ENCODE results near the gene HIGD2B.
"Not testable (repeated sequence)": the region's sequence is repeated elsewhere in the genome, so short reads cannot be mapped to it uniquely, and the experiment has no call there.

The HIGD2B gene

DNA sequence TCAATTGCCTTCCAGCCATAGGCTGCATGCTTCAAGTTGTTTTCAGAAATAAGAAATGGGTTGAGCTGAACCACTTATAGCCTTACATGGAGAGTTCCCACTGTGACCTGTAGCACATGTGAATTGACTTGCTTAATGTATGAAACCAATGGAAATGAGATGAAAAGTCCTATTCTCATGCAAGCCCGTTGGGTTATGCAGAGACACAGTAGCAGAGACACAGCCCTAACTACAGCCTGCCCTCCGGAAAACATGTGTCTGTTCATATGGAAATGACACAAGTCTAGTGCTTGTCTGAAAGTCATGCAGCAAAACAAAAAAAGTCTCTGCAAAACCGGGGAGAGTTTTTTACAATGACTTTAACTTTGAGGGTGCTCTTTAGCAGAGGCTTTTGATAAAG is 14.5 kb downstream of the HIGD2B start:
- DNase-seq, result no peak

DNA sequence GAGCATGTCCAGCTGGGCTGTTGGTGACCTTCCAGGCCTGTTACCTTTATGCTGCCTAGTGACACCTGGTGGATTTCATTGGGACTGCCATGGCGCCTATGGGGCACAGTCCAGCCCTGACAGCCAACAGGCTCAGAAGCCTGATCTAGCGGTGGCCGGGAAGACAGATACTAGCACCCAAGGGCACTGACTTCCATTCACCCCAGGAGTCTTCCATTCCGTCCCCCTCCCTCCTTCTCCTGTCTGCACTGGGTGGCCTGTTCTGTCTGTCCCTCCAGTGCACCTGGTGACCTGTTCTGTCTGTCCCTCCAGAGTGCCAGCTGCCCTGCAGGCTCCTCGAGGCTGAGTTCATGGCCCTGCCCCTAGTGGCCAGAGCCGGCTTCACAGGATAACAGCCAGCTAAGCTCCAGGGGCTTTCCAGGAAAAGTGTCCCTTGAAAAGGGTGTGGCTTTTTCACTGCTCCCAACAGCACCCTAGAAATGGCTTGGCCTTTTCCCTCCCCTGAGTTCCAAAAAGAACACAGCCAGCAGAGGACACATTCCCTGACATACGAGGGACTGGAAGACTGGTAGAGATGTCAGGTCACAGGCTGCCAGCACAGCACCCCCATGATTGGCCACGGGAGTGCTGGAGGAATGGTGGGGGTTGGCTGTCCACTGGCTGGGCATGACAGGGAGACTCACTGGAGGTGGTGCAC is 15.2 kb downstream of the HIGD2B start:
- DNase-seq, result peak; percentile 28 to 63 (median 56)

DNA sequence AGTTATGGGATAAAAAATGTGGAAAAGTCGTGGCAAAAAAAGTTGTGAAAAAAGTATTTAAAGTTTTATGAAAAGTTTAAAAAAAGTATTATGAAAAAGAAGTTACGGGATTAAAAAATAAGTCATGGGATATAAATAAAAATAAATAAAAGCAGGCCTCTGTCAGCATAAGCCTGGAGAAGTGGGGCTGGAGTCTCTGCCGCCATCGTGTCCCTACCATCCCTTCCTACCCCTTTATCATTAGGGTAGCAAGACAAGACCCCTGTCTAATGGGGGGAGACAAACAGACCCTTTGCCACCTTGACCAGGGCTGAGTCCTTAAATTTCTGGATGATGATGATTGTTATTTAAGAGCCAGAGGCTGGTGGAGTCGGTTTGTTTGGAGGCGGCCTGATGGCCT is 16.2 kb downstream of the HIGD2B start:
- not testable (repeated sequence) for DNase-seq

DNA sequence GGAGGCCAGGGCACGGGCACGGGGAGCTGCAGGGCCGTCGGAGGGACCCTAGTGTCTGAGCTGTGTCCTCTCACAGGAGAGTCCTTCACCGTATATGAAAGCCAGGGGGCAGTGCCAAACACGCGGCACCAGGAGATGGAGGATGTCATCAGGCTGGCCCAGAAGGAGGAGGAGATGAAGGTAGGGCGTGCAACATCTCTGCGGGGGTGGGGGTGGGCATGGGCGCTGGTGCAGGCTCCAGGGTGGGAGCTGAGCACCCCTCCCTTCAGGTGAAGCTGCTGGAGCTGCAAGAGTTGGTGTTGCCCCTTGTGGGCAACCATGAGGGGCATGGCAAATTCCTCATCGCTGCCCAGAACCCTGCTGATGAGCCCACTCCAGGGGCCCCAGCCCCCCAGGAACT is 20.3 kb downstream of the HIGD2B start:
- DNase-seq, result not testable (repeated sequence)

GRCh38 chr15:72663931-72664330 is 22.1 kb downstream of the HIGD2B start:
- not testable (repeated sequence) for DNase-seq

GRCh38 chr15:72661081-72661480 is 24.9 kb downstream of the HIGD2B start:
- not testable (repeated sequence) for DNase-seq

DNA sequence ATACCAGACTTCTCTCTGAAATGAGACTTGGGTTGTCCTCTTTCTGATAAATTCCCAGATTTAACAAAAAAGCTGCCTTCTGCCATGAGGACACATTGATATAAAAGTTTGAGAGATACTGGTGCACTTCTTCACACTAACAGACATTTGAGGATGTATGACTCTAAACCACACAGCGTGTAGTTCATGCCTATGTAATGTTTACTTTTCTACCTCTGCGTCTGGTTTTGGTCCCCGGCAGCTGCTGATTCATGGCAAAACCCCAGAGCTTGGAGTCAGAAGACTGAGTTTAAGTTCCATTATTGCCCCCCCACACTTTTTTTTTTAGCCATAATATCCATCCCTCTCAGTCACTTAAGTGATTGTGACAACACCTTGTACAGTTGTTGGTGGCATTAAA is 30.0 kb downstream of the HIGD2B start:
- not testable (repeated sequence) for DNase-seq

- DNase-seq, result not testable (repeated sequence)
These were observed 31.6 kb downstream of the HIGD2B start, which contains the start of gene GOLGA6B for GRCh38 chr15:72654397-72654796. Gene GOLGA6B (plus strand): TSS chr15:72654697. CDS start chr15:72654738, 41 bp downstream.

DNA sequence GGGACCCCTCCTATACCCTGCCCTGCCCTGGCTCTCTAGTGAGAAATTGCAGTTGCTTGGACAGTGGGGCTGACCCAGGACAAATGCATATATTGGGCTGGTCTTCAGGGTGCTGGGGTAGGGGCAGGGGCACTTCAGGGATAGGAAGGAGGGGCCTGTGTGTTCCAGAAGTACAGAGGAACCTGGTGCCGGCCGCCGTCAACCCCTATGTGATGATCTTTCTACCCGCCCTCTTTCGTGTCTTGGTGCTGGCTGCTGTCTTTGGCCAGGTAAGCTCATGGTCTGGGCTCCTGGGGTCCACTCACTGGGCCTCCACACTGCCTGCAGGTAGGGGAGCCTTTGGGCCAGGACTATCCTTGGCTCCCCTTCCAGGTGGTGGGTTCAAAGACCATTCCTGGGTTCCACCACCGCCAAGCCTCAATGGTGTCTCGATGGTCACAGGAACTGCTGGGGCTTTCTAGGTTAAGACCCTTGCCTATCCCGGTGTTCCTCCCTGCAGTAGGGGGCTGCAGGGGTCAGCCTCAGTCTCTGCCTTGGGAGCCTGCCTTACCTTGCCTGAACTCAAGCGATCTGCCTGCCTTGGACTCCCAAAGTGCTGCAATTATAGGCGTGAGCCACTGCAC is 37.2 kb downstream of the HIGD2B start:
- not testable (repeated sequence) for DNase-seq

DNA sequence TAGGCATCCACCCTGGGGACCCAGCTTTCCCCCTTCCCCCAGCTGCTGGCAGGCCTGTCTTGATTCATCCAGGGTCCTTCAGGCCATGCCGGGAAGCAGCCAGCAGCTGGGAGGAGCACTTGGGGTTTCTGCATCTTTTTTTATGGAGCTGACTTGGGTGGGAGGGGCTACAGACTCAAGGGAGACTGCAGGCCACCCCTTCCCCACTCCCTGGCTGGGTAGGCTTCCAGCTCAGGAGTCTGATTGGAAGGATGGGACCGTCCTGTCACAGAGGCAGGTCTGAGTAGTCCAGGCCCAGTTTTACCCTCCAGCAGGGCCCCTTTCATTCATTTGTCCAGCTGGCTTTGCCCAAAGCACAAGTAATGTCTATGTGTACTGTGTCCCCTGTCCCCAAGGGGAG is 43.7 kb downstream of the HIGD2B start:
- not testable (repeated sequence) for DNase-seq

DNA sequence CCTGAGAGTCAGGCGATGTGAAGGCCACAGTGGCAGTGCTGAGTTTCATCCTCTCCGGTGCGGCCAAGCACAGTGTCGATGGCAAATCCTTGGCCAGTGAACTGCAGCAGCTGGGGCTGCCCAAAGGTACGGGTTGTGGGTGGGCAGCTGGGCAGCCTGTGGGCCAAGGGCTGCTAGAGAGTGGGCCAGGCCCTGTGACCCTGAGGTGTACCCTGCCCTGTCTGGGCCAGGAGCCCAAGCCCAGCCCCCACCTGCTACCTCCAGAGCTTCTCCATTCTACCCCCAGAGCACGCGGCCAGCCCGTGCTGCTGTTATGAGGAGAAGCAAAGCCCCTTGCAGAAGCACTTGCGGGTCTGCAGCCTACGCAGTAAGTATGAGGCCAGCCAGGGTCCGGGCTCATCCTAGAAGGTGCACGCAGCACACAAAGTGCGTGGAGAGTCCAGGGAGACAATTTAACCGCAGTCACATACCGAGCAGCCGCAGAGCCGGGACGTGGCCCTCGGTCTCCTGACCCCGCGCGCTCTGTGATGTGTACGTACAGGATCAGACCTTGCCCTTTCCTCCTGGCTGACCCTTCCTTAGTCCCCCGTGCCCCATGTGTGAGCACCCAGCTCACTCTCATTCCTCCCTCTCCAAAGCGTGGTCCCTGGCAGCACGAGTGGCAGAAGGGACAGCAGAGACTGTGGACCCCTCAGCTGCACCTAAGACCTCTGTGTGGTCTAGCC is 46.1 kb downstream of the HIGD2B start:
- not testable (repeated sequence) for DNase-seq

GRCh38 chr15:72636519-72637282 is 49.3 kb downstream of the HIGD2B start:
- DNase-seq, result peak; percentile 35 to 76 (median 41)

DNA sequence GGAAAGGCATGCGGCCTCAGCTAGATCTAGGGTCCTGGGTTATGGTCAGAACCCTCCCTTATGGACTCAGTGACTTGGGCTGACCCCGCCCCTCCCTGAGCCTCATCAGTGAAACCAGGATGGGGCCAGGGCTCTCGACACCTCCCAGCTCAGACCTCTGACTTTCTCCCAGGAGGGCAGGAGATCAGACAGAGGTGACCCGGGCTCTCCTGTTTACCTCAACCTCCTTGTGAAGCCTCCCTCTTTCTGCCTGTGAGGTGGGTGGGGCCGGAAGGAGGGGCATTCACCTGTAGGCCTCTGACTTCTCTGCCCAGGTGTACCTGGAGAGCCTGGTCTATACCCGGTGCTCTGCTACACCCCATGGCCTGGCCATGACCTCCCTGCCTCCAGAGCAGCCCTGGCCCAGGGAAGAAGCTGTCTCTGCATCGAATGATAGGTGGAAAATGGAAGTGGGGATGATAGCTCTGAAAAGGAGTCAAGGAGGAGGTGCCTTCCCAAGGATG is 56.9 kb downstream of the HIGD2B start:
- not testable (repeated sequence) for DNase-seq

- DNase-seq, result not testable (repeated sequence)
These were observed 57.5 kb downstream of the HIGD2B start for GRCh38 chr15:72628249-72629067.

DNA sequence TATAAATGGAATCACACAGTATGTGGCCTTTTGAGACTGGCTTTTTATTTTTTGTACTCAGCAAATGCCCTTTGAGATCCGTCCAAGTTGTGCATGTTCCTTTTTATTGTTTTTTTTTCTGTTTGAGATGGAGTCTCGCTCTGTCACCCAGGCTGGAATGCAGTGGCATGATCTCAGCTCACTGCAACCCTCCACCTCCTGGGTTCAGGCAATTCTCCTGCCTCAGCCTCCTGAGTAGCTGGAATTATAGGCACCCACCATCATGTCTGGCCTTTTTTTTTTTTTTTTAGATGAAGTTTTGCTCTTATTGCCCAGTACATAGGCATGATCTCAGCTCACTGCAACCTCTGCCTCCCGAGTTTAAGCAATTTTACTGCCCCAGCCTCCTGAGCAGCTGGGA is 59.8 kb downstream of the HIGD2B start:
- DNase-seq, result not testable (repeated sequence)
